Umbilical cord (tissue), 2 donors: ENCODE results near the gene CCDC85C. TPM values are rescaled to one million over a fixed set of nuclear protein-coding genes. Genes with fewer than 3 reads are reported as not detected.

Experiments
- DNase-seq: peaks from one replicate; pipeline ENCODE4 v3.0.0-alpha.2; 2015; ENCODE audit warnings: low spot score
- total RNA-seq: library from RNA; depleted of rRNA; stranded (reverse); fragments of >200 nt; gene quantifications from one replicate; pipeline ENCODE4 v1.2.3, GENCODE V29; 2014; ENCODE audit warnings: low replicate concordance; ENCODE audit not compliant: insufficient read depth

Gene CCDC85C
- total RNA-seq, 1 donor from 2014 or later, result 7.5 TPM

DNA sequence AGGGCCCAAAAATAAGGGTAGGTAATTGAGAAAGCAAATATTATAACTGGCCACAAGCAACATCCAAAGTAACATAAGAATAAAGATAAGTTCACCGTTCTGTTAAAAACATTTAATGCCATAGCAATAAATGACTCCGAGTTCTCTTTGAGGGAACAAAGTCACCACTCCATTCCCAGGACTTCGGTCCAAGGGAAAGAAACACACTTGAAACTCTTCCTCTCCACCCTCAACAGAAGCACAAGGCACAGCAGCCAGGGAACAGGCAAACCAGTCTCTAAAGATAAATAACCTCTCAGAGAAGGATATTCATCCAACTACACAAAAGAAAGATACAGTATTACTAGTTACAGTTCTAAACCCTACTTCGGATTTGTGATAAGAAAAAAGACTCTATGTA is 125.9 kb downstream of the CCDC85C start:
- no peak for DNase-seq

DNA sequence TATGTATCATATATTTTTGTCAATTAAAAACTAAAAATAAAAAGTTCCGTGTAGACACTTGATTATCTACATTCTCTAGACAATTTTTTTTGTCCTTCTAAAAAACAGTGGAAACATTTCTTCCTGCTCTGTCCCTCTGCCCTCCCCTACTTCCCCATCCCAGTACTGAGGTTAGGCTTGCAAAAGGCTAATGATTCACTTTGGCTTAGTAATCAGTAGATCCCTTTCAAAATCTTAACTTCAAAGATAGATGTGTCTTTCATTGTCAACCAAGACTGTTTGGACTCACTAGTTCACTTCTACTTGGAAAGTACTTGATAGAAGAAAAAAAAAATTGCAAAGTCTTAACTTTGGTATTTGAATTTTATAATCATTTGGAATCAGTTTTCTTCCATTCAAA is 127.1 kb downstream of the CCDC85C start:
- DNase-seq, result no peak

DNA sequence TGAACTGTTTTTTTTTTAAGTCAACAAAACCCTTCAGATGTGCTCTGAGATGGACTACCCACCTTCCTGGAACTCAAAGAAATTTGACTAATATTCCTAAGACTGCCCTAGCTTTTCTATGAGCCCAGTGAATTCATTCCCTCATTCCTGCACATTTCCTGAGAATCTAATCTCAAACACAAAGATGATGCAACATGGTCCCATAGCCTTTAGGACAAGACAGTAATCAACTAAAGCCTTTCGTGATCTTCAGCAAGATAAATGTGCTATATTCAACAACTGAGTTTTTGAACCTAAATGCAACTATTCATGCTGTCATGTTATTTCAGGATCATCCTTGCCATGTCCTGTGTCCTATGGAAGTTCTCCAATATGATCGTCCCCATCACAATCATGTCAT is 128.3 kb downstream of the CCDC85C start:
- no peak for DNase-seq

DNA sequence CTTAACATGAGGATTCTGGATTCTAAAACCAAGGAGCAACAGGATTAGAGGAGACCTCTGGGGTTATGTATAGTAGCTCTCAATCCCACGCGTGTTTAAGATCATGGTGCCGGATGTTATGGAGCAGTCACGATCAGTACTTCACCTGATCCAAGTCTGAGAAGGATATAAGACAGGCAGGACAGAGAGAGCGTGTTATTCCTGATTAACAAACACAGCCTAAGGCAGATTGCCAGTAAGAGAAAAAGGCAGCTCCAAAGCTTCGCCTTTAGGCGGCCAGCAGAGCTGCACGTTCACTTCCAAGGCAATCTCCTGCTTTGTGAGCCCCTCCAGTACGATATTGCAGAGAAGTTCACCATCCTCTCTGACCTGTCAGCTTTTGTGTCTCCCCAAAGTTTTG is 128.8 kb downstream of the CCDC85C start:
- no peak for DNase-seq

DNA sequence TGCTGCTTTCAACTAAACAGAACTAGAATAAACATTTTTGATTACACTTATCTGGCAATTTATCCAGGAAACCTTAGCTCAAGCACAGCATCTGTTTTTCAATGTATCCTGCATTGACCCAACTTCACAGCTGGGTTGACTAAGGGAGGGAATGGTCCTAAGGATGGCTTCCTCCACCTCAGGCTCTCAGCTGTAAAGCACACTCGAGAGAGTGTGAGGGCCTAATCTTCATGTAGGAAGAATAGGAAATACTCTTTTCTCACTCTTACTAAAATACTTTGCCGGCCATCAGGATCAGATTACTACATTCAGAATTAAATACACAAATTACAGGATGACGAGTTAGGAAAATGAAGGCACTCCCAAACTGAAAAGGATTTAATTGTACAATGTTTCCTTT is 130.5 kb downstream of the CCDC85C start:
- DNase-seq, result no peak

DNA sequence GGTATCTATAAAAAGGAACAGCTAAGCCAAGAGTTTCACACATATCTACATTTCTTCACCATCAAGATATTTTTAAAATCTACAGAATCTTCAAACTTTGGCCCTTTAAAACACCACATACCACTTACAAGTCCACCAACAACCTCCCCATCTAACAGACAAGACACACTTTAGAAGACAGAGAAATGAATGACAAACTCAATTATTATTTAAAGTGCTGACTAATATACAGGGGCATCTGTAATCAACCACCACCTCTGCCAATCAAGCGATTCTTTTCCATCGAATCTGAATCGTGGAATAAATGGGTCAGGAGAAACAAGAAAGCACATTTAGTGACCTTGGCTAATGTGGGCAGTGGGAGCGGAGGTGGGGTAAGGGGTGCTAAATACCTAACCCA is 131.1 kb downstream of the CCDC85C start:
- DNase-seq, result no peak

DNA sequence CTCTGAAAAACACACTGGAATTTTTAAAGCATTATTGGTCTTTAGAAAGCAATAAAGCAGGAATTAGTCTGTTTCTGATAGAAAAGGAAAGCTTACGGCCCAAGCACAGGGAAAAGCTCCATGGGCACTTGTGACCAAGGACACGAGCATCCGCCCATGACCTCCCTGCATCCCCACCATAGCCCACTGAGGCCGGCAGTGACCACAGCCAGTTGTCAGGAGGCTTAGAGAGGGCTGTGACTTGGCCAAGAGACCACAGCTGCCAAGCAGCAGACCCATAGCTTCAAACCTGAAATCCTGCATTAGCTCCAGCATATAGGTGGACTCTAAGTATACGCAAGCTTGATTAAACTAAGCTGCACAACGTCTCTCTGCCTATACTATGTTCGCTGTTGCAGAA is 132.3 kb downstream of the CCDC85C start:
- no peak for DNase-seq

DNA sequence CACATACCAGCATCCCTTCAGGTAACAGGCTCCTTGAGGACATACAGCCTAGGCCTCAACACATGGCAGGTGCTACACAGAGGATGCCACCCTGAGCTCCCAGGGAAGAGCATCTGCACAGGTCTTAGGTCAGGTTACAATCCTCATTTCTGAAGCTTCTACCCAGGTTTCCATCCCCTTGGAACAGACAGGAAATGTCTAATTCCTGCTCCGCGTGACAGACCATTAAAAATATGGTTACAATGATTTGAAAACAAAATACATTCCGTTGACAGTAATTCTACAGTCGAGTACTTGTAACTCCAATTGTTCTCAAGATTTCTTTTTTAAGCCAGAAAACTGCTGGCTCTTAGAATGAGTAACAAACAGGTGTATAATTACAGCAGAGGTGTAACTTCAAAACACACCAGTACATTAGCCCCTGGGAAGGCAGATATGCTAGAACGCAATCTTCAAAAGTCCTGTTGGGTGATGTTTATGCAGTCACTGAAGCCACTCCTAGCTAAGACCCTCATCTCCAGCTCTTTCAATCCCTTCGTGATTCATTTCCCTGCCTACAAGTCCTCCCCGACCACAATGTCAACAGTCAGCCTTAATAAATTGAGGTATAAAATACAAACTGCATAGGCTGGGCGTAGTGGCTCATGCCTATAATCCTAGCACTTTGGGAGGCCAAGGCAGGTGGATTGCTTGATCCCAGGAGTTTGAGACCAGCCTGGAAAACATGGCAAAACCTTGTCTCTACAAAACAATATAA is 135.0 kb downstream of the CCDC85C start:
- no peak for DNase-seq

DNA sequence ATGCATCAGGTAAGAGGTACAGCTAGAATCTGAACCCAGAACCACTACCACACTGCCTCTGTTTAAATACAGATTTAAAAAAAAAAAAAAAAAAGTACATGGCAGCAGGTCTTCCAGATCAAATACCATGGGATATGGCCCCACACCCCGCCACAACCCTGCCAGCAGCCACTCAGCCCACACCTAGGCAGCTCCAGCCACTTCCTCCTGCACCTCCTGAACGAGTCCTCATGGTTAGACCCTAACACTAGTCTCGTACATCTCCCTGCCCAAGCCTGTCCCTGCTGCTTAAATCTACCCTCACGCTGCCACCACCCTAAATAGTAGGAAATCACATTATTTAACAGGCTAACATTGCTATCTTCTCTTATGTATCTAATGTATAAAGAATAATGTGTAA is 135.9 kb downstream of the CCDC85C start:
- DNase-seq, result no peak

DNA sequence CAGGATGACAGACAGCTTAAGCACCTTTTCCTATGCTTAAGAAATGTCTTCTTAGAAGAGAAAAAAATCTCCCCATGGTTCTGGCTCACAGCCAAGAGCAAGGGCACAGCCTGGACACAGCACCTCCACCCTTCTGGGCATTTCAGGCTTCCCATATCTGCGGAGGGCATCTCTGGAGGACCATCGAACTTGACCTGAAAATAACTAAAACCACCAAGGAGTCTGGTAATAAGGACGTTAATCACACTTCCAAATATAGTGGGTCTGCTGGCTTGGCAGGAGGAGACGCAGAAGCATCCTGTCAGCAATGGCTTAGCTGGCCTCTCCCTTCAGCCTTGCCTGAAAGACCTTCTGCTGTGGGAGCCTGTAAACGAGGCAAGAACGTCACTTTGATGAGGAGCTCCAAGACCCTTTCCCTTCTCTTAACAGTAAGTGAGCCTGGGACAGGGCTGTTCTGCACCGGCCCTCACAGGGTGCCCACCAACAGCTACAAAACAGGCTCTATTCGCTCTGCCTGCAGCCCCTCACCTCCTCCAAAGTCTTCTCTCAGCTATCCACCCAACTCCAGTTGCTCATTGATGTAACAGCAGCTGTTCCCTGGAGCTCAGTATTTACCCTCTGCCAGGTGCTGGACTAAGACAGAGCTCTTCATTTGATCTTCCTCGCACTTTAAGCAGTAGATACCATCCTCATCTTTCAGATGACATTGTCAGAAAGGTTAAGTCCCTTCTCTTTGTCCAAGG is 136.5 kb downstream of the CCDC85C start:
- peak; percentile 65 for DNase-seq

DNA sequence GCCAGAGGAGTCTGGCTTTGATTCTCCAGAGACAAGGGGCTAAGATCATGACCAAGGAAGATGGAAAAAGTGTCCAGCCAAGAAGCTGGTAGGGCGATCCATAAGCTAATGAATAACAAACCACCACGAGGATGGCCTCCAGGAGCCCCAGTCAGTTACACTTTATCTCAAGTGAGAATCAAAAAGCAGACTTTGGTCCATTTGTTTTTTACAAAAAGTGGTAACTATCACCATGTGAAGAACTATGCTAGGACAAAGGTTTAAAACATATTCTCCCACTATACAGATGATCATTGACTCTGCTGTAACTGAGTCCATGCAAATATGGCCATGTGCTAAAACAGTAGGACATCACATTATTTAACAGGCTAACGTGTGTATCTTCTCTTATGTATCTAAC is 137.2 kb downstream of the CCDC85C start:
- DNase-seq, result no peak

DNA sequence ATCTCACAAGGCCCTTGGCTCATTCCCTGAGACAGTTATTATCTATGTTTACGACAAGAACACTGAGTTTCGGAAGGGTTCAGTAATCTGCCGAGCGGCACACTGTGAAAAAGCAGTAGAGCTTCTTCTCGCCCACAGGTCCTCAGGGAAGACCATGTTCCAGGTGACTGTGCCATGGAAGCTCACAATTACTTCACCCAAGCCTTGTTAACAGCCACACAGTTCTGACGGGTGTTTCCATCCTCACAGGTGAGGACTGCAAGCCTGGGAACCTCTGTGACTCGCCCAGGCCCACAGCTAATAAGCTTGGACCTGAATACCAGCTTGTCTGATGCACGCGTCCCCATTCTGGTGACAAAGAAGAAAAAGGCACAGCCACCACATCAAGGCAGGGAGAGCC is 138.7 kb downstream of the CCDC85C start:
- DNase-seq, result no peak

DNA sequence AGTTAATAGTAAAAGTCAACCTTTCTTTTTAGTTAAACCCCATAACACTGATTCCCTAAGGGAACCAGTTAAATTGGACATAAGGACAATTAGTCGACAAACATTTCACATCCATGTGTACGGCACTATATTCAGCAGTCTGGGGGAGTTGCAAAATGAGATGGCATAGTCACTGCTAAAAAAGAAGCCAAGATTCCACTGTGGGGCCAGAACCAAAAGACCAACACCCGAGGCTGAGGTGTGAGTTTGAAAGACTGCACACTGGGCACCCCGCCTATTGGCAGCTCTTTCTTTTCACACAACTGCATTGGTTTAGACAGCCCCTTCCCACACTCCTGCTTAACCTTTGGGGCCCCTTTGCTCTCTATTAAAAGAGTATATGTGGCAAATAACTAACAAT is 140.0 kb downstream of the CCDC85C start:
- DNase-seq, result no peak

DNA sequence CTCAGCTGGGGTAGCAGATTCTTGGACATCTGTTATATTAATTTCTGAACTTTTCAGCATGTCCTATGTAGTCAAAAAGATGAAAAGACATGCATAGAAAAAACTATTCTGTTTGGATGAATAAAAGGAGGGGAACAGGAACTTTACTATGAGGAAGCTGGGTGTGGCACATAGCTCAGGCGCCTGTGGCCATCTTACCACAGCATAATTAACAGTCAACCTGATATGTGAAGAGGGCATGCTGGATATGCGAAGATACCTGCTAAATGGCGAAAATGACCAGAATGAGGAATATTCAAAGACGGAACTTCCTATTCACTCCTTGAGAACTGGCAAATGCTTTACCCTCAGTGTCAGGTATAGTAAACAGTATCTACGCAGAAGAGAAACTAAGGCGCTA is 141.8 kb downstream of the CCDC85C start:
- no peak for DNase-seq

DNA sequence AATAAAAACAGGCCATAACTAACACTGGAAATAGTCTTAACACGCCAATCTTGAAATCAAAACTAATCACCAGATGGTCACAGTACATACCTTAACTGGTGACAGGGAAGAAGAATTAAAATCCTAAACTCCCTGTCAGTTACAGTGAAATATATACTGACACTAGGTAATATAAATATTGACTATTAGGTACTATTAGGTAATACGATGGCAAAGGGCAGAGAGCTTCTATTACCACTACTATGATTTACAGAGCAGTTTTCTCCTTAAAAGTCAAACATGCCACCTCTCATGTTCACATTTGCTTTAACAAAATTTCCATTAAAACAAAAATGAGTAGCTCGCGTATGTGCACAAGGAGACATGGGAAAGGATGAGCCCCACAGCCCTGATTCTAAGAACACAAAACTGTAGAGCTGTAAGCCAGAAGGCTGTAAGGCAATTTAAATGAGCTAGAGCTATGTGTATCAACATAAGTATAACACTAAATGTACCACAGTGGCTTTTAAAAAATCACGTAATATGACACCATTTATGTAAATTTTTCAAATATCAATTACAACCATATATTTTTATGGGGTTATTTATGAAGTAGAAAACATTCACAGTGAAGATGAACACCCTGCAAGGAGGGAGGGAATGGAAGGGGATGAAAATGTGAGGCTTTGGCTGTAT is 142.5 kb downstream of the CCDC85C start:
- DNase-seq, result no peak

DNA sequence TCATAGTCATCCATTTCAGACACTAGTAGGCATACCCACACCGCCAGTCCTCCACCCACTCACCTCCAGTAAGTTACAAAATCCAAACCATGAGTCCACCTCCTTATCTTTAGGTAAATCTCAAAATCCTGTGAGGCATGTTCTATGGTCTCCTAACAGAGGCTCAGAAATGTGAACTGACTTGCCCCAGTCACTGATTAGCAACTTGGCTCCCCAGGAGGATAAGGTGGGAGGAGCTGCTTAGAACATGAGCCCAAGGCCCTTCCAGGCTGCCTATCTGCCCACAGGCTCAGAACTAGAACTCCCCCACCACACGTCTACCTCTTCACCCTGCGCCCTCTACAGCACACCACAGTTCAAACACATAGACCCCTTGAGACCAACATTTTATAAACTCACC is 143.2 kb downstream of the CCDC85C start:
- no peak for DNase-seq

DNA sequence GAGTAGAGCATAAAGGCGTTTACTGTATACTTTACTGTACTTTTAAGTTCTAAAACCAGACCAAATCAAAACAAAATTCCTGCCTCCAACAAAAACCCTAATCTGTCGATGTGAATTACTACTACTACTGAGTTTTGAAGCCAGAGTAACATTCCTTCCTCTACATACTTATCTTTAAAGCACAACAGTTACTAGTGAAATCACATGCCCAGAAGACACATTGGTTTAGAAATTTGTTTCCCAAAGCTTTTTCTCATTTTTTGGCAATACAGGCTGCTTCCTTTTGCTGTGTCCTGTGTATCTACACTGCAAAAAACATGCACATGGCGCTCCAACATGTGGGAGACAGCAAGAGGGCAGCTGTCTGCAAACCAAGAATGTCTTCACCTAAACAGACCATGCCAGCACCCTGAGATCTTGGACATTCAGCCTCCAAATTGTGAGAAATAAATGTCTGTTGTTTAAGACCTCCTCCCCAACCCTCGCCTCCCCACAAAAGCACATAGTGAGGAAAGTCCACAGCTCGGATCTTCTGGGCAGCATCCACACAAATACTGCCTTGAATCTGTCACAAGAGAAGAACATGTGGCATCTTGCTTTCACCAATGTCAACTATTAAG is 144.4 kb downstream of the CCDC85C start:
- DNase-seq, result peak; percentile 59

DNA sequence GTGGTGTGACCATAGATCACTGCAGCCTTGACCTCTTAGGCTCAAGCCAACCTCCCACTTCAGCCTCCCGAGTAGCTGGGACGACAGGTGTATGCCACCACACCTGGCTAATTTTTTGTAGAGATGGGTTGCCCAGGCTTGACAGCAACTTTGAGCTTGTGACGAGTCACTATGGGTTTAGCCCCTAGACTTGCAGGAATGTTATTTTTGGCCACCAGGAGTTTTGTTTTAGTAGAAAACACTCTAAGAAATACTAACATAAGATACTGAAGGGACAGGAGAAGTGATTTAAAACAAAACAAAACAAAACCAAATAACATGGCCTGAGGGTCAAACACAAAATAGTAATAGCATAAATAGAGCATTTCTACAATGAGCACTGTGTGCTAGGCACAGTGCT is 149.8 kb downstream of the CCDC85C start:
- no peak for DNase-seq

DNA sequence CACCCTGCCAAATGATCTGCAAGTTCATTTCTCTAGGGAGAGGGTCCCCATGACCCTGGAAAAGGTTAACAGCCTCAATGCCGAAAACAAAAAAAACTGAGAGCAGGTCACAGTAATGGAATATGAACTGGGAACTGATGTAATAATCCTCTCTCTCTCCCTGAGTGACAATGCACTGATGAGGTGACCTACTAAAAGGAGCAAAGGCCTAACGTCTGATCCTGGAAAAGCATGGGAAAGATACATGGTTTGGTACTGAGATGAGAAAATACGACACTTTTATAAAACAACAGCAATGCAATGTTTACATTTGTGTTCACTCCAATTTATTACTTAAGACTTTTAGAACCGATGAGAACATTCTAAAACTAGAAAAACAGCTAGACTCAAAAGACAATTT is 151.0 kb downstream of the CCDC85C start:
- no peak for DNase-seq

DNA sequence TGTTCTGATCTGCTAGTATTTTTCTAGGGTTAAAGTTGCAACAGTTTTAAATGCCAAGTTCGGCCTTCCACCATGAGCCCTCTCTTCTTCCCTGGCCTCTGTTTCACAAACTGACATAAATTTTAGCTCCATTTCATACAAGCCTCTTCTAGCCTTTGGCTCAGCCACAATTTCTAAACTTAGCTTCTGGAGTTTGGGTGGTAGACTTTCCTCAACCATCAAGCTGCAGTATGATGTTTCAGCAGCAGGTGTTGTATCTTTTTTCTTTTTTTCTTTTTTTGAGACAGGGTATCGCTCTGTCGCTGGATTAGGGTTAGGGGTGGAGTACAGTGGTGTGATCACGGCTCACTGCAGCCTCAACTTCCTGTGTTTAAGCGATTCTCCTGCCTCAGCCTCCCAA is 152.8 kb downstream of the CCDC85C start:
- DNase-seq, result no peak

DNA sequence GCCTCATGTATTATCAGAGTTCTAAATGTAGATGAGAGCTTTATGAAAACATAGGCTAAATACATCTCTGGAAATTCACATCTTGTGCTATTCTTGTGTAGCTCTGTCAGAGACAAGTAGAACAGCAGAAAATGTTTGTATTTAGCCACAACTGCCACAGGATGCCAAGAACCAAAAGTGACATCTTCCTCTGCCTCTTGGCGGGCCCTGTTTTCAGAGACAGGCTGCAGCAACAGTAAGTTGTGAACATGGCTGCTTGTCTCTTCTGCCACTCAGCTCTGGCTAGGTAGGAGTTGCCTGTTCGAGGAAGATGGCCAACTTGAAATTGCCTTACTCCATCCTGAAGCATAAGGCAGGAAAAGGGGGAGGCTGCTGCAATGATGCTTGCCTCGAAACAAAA is 153.7 kb downstream of the CCDC85C start:
- DNase-seq, result no peak
